ENCODE data around the gene TBC1D25. TPM values are rescaled to one million over a fixed set of nuclear protein-coding genes. Genes with fewer than 3 reads are reported as not detected.

The TBC1D25 gene
- total and polyA plus RNA-seq, 7 donors: 9.3 to 18.4 (median 12.1) TPM

DNA sequence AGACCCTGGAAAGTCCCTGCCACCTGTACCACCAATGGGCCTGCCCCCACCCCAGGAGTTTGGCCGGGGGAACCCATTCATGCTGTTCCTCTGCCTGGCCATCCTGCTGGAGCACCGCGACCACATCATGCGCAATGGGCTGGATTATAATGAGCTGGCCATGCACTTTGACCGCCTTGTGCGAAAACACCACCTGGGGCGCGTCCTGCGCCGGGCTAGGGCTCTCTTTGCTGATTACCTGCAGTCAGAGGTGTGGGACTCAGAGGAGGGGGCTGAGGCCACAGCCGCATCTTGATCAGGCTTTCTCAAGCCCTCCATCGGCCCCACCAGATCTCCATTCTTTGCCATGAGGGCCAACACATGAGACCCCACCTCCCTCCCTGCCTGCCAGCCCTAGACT lies 21.2 kb downstream of the TBC1D25 start:
- H3K27ac ChIP-seq: no peak overlapping the region
- intact Hi-C loops (cut with DNase I): no loop called here
- no peak for DNase-seq
- 95 to 98% (median 98%) methylated on average over 11 to 12 of the region's 12 CpGs for WGBS, 3 donors
- ATAC-seq: no peak
- no peaks in the 10 kb centered on the region for H3K4me1 ChIP-seq
- H3K27me3 ChIP-seq (ENCODE audit: insufficient read depth in 3 of 3, low read length in 2 of 3): peaks cover 0 to 3% (median 0%) of the 10 kb centered on the region in 3 donors
- peaks cover 7 to 49% of the 10 kb centered on the region in 2 donors for H3K36me3 ChIP-seq (ENCODE audit: insufficient read depth in 1 of 2, low read depth in 1 of 2)
- no peaks in the 10 kb centered on the region for H3K9me3 ChIP-seq
- TF ChIP-seq, protein P1, sequence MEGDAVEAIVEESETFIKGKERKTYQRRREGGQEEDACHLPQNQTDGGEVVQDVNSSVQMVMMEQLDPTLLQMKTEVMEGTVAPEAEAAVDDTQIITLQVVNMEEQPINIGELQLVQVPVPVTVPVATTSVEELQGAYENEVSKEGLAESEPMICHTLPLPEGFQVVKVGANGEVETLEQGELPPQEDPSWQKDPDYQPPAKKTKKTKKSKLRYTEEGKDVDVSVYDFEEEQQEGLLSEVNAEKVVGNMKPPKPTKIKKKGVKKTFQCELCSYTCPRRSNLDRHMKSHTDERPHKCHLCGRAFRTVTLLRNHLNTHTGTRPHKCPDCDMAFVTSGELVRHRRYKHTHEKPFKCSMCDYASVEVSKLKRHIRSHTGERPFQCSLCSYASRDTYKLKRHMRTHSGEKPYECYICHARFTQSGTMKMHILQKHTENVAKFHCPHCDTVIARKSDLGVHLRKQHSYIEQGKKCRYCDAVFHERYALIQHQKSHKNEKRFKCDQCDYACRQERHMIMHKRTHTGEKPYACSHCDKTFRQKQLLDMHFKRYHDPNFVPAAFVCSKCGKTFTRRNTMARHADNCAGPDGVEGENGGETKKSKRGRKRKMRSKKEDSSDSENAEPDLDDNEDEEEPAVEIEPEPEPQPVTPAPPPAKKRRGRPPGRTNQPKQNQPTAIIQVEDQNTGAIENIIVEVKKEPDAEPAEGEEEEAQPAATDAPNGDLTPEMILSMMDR (IDR thresholded peaks at IDR 0.05): no peak
- no peak overlapping the region for H3K4me3 ChIP-seq

DNA sequence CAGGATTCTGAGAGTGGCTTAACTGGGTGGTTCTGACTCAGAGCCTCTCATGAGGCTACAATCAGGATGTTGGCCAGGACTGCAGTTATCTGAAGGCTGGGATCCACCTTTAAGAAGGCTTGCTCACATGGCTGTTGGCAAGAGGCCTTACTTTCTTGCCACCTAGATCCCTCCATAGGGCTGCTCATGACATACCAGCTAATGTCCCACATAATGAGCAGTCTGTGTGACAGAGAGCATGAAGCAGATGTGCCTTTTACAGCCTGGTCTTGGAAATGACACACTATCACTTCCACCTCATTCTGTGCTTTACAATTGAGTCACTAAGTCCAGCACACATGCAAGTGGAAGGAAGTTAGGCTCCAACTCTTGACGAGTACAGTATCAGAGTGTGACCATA lies 30.4 kb downstream of the TBC1D25 start:
- WGBS, 3 donors: 54 to 77% (median 55%) methylated on average over 1 of the region's 1 CpG
- DNase-seq (no peak), ATAC-seq (no peak)
- Histone ChIP-seq H3K36me3 (ENCODE audit: insufficient read depth in 1 of 2, low read depth in 1 of 2) (peaks cover 0 to under 1% of the 10 kb centered on the region in 2 donors), H3K9me3 (no peaks in the 10 kb centered on the region), H3K27ac (no peak overlapping the region), H3K4me3 (no peak overlapping the region), H3K27me3 (ENCODE audit: insufficient read depth in 3 of 3, low read length in 2 of 3) (no peaks in the 10 kb centered on the region), H3K4me1 (no peaks in the 10 kb centered on the region)
- intact Hi-C loops (cut with DNase I): no loop called here
- TF ChIP-seq, protein P1 (IDR thresholded peaks at IDR 0.05): no peak

- peak; percentile 45 to 74 for DNase-seq
- H3K9me3 ChIP-seq: no peaks in the 10 kb centered on the region
- TF ChIP-seq, protein P1 (IDR thresholded peaks at IDR 0.05): no peak
- peaks cover 8% of the 10 kb centered on the region for H3K4me1 ChIP-seq
- H3K36me3 ChIP-seq (ENCODE audit: insufficient read depth in 1 of 2, low read depth in 1 of 2): peaks cover 10 to 39% of the 10 kb centered on the region in 2 donors
- H3K27ac ChIP-seq: peak overlapping the region; percentile 94
- WGBS, 3 donors: 28 to 44% (median 31%) methylated on average over 14 to 19 of the region's 19 CpGs
- peak; percentile 14 to 34 (median 24) for ATAC-seq
- intact Hi-C loops (cut with DNase I): no loop called here
- H3K4me3 ChIP-seq: peak overlapping the region; percentile 78
- H3K27me3 ChIP-seq (ENCODE audit: insufficient read depth in 3 of 3, low read length in 2 of 3): no peaks in the 10 kb centered on the region
These were observed 34.3 kb downstream of the TBC1D25 start for GRCh38 chrX:48573690-48574269.

DNA sequence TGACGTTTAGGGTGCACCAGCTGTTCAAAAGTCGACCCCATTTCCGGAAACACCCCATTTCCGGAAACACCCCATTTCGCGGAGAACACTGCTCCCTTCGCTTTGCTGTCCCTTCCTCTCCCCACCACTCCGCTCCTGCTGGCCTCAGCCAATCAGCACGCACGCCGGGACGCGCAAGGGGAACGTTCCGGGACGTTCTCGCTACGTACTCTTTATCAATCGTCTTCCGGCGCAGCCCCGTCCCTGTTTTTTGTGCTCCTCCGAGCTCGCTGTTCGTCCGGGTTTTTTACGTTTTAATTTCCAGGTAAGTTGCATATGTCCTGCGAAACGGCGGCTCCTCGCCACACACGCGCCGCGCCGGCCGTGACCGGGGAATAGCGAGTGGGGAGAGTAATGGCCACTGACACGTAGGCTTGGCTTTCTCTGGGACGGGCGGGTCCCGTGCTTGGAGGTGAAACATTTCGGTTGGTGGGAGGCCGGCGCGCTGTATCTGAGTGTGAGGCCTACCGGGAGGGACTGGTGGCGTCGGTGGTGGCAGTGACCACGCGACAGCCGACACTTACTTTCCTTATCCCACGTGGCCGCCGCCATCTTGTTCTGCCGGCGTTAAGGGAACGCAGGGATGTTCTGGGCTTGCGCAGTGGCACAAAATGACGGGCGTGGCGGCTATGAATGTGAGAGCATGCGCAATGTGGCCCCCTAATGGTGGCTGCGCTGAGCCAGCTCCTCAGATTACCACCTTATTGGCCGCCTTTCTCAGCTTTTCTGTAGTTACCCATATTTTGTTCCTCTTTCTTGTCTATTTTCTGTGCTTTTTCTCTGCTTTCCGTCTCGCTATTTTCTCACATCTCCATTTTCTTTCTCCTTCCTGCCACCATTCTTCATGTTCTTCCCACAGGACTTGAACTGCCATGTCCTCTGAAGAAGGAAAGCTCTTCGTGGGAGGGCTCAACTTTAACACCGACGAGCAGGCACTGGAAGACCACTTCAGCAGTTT lies 35.1 kb downstream of the TBC1D25 start, which contains the start of gene RBM3:
RBM3 (plus strand) TSS at position 215 of the 997 bp plus-strand sequence; CDS start at position 912, 697 bp downstream.
- Histone ChIP-seq H3K4me3 (peak within 1 kb of the TSS; percentile 78), H3K27ac (peak within 1 kb of the TSS; percentile 94), H3K36me3 (ENCODE audit: insufficient read depth in 1 of 2, low read depth in 1 of 2) (peaks cover 10 to 44% of the 10 kb centered on the region in 2 donors), H3K9me3 (no peaks in the 10 kb centered on the region), H3K27me3 (ENCODE audit: insufficient read depth in 3 of 3, low read length in 2 of 3) (no peaks in the 10 kb centered on the region), H3K4me1 (peaks cover 8% of the 10 kb centered on the region)
- intact Hi-C loops (cut with DNase I): no loop called here
- DNase-seq: peak; percentile 92 to 97
- 0 to 37% (median 0%) methylated on average over 47 to 71 of the region's 71 CpGs for WGBS, 3 donors
- TF ChIP-seq, protein P1 (IDR thresholded peaks at IDR 0.05): peak; percentile 43
- peak; percentile 96 to 98 (median 96) for ATAC-seq

Measured in psoas muscle (tissue), 8 donors.